GM19452 (cell line): ENCODE data around the gene LITAFD.

Source experiments
- ATAC-seq: cut with Tn5 transposase; IDR thresholded peaks from one replicate; pipeline ENCODE4 v1.9.1; 2021; ENCODE audit not compliant: unreplicated experiment

LITAFD gene

GRCh38 chr16:8890549-8890921, 8.4 kb downstream of the LITAFD start:
- no peak for ATAC-seq

GRCh38 chr16:8892101-8892575, 10.0 kb downstream of the LITAFD start:
- ATAC-seq = peak; percentile 24

- no peak for ATAC-seq
Measured at GRCh38 chr16:8893426-8893825, 11.3 kb downstream of the LITAFD start.

GRCh38 chr16:8893976-8894690, 12.0 kb downstream of the LITAFD start:
- no peak for ATAC-seq

GRCh38 chr16:8894736-8895334, 12.7 kb downstream of the LITAFD start:
- ATAC-seq = no peak

GRCh38 chr16:8898660-8899318, 16.6 kb downstream of the LITAFD start:
- ATAC-seq = no peak

GRCh38 chr16:8899709-8900317, 17.7 kb downstream of the LITAFD start:
- no peak for ATAC-seq

- ATAC-seq = no peak
Measured at GRCh38 chr16:8900343-8900742, 18.2 kb downstream of the LITAFD start.

- no peak for ATAC-seq
Measured at GRCh38 chr16:8901320-8901861, 19.2 kb downstream of the LITAFD start.

GRCh38 chr16:8903004-8903403, 20.9 kb downstream of the LITAFD start:
- ATAC-seq = no peak

GRCh38 chr16:8904018-8904430, 21.9 kb downstream of the LITAFD start:
- ATAC-seq = no peak

- ATAC-seq = no peak
Measured at GRCh38 chr16:8905168-8905762, 23.1 kb downstream of the LITAFD start.

GRCh38 chr16:8905795-8906591, 23.8 kb downstream of the LITAFD start:
- no peak for ATAC-seq

GRCh38 chr16:8907096-8907495, 24.9 kb downstream of the LITAFD start:
- ATAC-seq = no peak

GRCh38 chr16:8908810-8909468, 26.8 kb downstream of the LITAFD start:
- ATAC-seq = no peak

- no peak for ATAC-seq
Measured at GRCh38 chr16:8910811-8911210, 28.7 kb downstream of the LITAFD start.

- ATAC-seq = no peak
Measured at GRCh38 chr16:8912793-8913192, 30.6 kb downstream of the LITAFD start.

- ATAC-seq = no peak
Measured at GRCh38 chr16:8914098-8914497, 31.9 kb downstream of the LITAFD start.

- no peak for ATAC-seq
Measured at GRCh38 chr16:8915722-8916301, 33.7 kb downstream of the LITAFD start.
